ENCODE results near the gene B4GALT6.

Gene B4GALT6

DNA sequence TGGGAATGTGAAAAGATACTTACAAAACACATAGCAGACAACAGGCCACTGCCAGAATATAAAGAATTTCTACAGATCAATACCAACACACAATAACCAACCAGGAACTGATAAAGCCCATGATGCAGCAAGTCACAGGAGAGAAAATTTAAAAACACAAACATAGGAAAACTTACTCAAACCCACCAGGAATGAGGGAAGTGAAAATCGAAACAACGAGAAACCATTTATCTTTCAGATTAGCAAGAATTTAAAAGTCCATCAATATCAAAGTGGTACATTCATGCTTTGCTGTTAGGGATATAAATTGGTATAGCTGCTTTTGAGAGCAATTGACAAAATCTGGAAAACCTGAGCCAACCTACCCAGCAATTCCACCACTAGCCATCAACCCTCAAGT, 27.6 kb downstream of the B4GALT6 start:
- TF ChIP-seq TARDBP (IDR thresholded peaks at IDR 0.05) = no peak
- CTCF ChIA-PET = interaction anchor here (0.7 kb wide), 1 partner anchor 28 kb away, joined by 4 read pairs; the partner anchor contains the start of gene B4GALT6
- DNase-seq (ENCODE audit: extremely low spot score) = no peak

DNA sequence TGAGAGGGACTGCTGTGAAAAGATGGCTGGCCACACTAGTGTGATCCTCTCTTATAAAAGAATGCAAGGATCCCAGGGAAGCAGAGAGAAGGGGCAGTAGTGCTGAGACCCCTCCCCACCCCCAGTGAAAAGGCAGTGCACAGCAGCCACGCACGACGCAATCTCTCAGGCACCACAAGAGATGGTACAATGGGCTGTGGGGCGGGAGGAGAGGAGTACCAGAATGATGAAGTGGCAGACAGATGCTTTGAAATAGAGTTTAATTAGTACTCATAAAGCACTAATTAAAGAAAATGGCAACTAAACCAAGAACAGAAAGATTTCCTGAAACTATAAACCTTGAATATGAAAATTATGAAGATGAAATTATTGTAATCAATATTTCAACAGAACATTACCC, 29.0 kb downstream of the B4GALT6 start:
- TF ChIP-seq HDGF (IDR thresholded peaks at IDR 0.05; ENCODE audit: borderline replicate concordance) (no peak), TARDBP (IDR thresholded peaks at IDR 0.05) (no peak)
- ChIA-PET POLR2A (no interaction called here), CTCF (no interaction called here)
- DNase-seq (ENCODE audit: extremely low spot score) = no peak

More for the DNA sequence above, 27.6 kb downstream of the B4GALT6 start:
- POLR2A ChIA-PET = no interaction called here

DNA sequence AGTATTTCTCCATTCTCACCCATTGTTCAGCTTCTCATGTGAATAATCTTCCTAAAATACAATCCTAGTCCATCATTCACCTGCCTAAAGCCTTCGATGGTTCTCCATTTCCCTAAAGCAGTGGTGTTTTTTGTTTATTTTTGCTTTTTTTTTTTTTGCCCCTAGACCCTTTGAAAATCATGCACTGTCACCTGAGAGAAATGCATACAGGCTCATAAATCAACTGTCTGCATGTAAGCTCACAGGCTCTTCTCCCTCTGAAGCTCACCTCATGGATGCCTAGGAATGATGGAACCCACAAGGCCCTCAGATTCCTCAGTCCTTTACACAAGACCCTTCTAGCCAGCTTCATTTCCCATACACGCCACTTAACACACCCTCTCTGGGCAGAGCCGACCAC, 31.5 kb downstream of the B4GALT6 start:
- DNase-seq (ENCODE audit: extremely low spot score) = no peak
- ChIA-PET CTCF (interaction anchor here (0.6 to 0.7 kb wide), 2 partner anchors 627 to 788 kb away, joined by 3 read pairs; no protein-coding TSS in a partner anchor), POLR2A (interaction anchor here (1.6 kb wide), 1 partner anchor 20 kb away, joined by 3 read pairs; no protein-coding TSS in a partner anchor)
- TF ChIP-seq, protein P1, sequence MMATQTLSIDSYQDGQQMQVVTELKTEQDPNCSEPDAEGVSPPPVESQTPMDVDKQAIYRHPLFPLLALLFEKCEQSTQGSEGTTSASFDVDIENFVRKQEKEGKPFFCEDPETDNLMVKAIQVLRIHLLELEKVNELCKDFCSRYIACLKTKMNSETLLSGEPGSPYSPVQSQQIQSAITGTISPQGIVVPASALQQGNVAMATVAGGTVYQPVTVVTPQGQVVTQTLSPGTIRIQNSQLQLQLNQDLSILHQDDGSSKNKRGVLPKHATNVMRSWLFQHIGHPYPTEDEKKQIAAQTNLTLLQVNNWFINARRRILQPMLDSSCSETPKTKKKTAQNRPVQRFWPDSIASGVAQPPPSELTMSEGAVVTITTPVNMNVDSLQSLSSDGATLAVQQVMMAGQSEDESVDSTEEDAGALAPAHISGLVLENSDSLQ (IDR thresholded peaks at IDR 0.05) = peak; percentile 59
- TF ChIP-seq ELF4 (IDR thresholded peaks at IDR 0.05) (no peak), NFRKB (IDR thresholded peaks at IDR 0.05) (no peak)

DNA sequence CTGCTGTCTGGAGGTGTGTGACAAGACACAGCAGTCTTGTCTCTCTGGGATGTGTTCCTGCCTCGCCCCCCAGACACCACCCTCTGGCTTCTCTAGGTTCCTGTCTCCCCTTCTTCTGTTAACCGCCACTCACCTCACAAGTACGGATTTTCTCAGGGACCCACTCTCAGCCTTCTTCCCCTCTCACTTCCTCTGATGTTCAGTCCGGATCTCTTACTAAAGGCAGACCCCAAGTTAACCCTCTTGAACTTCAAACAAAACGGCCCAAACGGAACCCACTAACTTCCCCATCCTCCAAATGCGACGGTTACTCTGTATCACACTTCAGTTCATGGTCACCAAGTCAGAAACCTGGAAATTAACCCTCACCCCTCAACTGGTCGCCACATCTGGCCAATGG, 32.0 kb downstream of the B4GALT6 start:
- DNase-seq (ENCODE audit: extremely low spot score) = no peak
- ChIA-PET POLR2A (interaction anchor here (1.6 kb wide), 1 partner anchor 21 kb away, joined by 3 read pairs; no protein-coding TSS in a partner anchor), CTCF (interaction anchor here (0.7 kb wide), 1 partner anchor 788 kb away, joined by 3 read pairs; no protein-coding TSS in a partner anchor)
- TF ChIP-seq ARNT (IDR thresholded peaks at IDR 0.05) (no peak), ZNF384 (IDR thresholded peaks at IDR 0.05) (no peak), BHLHE40 (IDR thresholded peaks at IDR 0.05; ENCODE audit: borderline replicate concordance) (no peak), ELF4 (IDR thresholded peaks at IDR 0.05) (no peak), HDGF (IDR thresholded peaks at IDR 0.05; ENCODE audit: borderline replicate concordance) (no peak)
- TF ChIP-seq, protein P1 (IDR thresholded peaks at IDR 0.05) = no peak

DNA sequence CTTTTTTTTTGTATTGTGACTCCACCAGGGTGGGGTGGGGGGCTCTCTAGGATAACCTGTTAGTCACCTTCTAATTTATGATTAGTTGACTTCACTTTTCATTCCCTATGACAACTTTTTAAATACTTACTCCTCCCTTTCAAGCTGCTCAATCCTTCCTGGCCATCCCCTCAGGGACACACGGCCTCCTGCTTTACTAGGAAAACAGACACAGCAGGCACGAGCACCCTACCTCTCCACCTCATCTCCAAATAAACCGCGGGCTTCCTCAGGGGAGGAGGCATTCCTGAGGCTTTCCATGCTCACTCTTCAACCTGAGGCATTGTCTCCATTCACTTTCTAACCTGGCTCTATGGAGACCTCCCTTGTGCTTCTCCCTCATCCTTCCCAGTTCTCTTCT, 33.0 kb downstream of the B4GALT6 start:
- ChIA-PET CTCF (interaction anchor here (0.6 kb wide), 1 partner anchor 71 kb away, joined by 3 read pairs; no protein-coding TSS in a partner anchor), POLR2A (no interaction called here)
- TF ChIP-seq, protein P1 (IDR thresholded peaks at IDR 0.05) = no peak
- TF ChIP-seq HDGF (IDR thresholded peaks at IDR 0.05; ENCODE audit: borderline replicate concordance) (no peak), NFRKB (IDR thresholded peaks at IDR 0.05) (no peak), SP1 (IDR thresholded peaks at IDR 0.05) (no peak), BHLHE40 (IDR thresholded peaks at IDR 0.05; ENCODE audit: borderline replicate concordance) (no peak), ZNF384 (IDR thresholded peaks at IDR 0.05) (no peak), TARDBP (IDR thresholded peaks at IDR 0.05) (no peak), FOXM1 (IDR thresholded peaks at IDR 0.05; ENCODE audit: borderline replicate concordance) (no peak), ARNT (IDR thresholded peaks at IDR 0.05) (no peak), FOXA1 (IDR thresholded peaks at IDR 0.05) (no peak), FOXK2 (IDR thresholded peaks at IDR 0.05) (no peak), L3MBTL2 (conservative IDR thresholded peaks at IDR 0.05) (no peak), LEF1 (IDR thresholded peaks at IDR 0.05; ENCODE audit: borderline replicate concordance) (no peak), ELF4 (IDR thresholded peaks at IDR 0.05) (no peak), SUZ12 (IDR thresholded peaks at IDR 0.05) (no peak), CTBP1 (IDR thresholded peaks at IDR 0.05; ENCODE audit: borderline replicate concordance) (no peak)
- DNase-seq (ENCODE audit: extremely low spot score) = no peak

DNA sequence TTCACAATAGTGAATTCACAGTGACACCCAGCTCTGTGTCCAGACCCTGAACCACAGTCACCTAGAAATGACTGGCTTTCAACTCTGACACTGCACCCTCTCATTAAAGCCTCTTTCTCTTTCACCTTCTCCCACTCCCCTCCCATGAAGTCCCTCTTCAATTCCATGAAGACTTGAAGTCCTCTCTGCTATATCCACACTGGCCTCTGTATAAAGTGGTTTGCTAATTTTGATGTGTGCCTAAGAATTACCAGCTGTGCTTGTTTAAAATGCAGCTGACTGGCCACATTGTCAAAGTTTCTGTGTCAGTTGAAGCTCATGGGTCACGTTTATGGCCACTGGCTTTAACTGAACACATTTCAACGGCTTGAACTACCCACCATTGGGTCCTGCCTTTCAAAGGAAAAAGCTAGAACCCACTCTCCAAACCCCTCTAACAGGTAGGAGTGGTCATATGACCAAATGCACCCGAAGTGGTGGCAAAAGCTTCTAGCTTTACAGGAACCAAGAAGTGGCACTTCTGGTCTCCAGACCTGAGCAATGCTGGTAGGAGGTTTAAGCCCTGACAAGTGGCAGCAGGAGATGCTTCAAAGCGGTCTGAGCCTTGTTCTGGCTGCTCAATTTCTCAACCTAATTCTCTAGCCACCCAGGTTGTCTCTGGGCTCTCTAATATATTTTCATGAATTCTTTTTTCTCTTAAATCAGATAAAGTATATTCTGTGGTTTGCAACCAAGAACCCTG, 34.2 kb downstream of the B4GALT6 start:
- POLR2A ChIA-PET = interaction anchor here (1.0 to 1.5 kb wide), 3 partner anchors 8 to 369 kb away, joined by 3 to 5 read pairs (median 3); partner anchors contain the start of gene B4GALT6
- CTCF ChIA-PET = interaction anchor here (0.6 to 1.5 kb wide), 4 partner anchors 9 to 158 kb away, joined by 3 to 6 read pairs (median 3); partner anchors contain the start of gene B4GALT6

DNA sequence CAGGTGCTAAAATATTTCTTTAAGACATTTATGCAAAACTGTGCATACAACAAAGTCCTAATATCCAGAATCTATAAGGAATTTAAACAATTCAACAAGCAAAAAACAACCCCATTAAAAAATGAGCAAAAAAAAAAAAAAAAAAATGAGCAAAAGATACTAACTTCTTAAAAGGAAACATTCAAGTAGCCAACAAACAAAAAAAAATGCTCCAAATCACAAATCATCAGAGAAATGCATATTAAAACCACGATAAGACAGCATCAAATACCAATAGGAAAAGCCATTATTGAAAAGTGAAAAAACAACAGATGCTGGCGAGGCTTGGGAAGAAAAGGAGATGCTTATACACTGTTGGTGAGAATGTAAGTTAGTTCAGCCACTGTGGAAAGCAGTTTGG, 34.9 kb downstream of the B4GALT6 start:
- POLR2A ChIA-PET = interaction anchor here (1.0 to 1.5 kb wide), 2 partner anchors 9 to 370 kb away, joined by 3 to 5 read pairs; no protein-coding TSS in a partner anchor
- CTCF ChIA-PET = interaction anchor here (0.6 to 1.5 kb wide), 2 partner anchors 8 to 157 kb away, joined by 3 to 6 read pairs; no protein-coding TSS in a partner anchor
- DNase-seq (ENCODE audit: extremely low spot score) = no peak
- TF ChIP-seq L3MBTL2 (conservative IDR thresholded peaks at IDR 0.05) (no peak), ZNF384 (IDR thresholded peaks at IDR 0.05) (peak; percentile 61; the same call in 1 of the 2 replicates), TARDBP (IDR thresholded peaks at IDR 0.05) (0 out of 2 replicates have a peak, but pooled peaks have one; percentile 20)

More for the DNA sequence above, 34.2 kb downstream of the B4GALT6 start:
- no peak for TF ChIP-seq SUZ12 (IDR thresholded peaks at IDR 0.05)
- TF ChIP-seq ELF4 (IDR thresholded peaks at IDR 0.05) = no peak
- DNase-seq (ENCODE audit: extremely low spot score) = no peak
